ENCODE measurements around the gene LIN7A.

DNA sequence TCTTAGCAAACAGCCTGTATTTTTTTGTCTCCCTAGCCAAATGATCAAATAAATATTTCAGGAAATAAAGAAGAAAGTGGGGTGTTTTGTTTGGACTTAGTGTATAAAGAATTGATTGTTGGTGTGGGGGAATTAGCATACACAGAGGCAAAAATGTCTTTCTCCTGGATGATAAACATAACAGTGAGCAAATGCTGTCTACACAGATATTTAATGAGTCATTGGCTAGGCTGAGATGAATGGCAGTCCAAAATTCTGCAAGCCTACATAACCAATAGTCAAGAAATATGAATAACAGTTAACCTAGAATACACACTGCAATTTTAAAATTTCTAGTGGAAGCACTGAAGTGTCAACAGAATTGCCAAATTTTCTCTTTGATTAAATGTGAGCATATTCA lies 185.3 kb downstream of the LIN7A start:
- TF ChIP-seq, protein P1, sequence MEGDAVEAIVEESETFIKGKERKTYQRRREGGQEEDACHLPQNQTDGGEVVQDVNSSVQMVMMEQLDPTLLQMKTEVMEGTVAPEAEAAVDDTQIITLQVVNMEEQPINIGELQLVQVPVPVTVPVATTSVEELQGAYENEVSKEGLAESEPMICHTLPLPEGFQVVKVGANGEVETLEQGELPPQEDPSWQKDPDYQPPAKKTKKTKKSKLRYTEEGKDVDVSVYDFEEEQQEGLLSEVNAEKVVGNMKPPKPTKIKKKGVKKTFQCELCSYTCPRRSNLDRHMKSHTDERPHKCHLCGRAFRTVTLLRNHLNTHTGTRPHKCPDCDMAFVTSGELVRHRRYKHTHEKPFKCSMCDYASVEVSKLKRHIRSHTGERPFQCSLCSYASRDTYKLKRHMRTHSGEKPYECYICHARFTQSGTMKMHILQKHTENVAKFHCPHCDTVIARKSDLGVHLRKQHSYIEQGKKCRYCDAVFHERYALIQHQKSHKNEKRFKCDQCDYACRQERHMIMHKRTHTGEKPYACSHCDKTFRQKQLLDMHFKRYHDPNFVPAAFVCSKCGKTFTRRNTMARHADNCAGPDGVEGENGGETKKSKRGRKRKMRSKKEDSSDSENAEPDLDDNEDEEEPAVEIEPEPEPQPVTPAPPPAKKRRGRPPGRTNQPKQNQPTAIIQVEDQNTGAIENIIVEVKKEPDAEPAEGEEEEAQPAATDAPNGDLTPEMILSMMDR (IDR thresholded peaks at IDR 0.05; ENCODE audit: insufficient read depth, low read length, poor library complexity, severe bottlenecking) = no peak
- no peak for TF ChIP-seq EZH2phosphoT487 (conservative IDR thresholded peaks at IDR 0.05; ENCODE audit: low read length)

Measured in SU-DHL-6 (cell line).